ENCODE measurements around the gene PREX1. TPM values are rescaled to one million over a fixed set of nuclear protein-coding genes. Genes with fewer than 3 reads are reported as not detected.

The PREX1 gene
- total RNA-seq, 3 donors from 2014 or later, result 28.8 to 31.4 (median 29.5) TPM

- DNase-seq (no peak), ATAC-seq (no peak)
- no peaks in the 10 kb centered on the region for H3K27me3 Mint-ChIP-seq (ENCODE audit: low read depth)
- H3K36me3 Mint-ChIP-seq (ENCODE audit: insufficient read depth), result peaks cover 36% of the 10 kb centered on the region
- H3K4me3 Mint-ChIP-seq, result no peak overlapping the region
- peaks cover 3% of the 10 kb centered on the region for H3K4me1 Mint-ChIP-seq (ENCODE audit: low read depth)
- no peaks in the 10 kb centered on the region for H3K9me3 Mint-ChIP-seq
These were observed 150.9 kb downstream of the PREX1 start for GRCh38 chr20:48676795-48677460.

GRCh38 chr20:48676125-48676524, 151.7 kb downstream of the PREX1 start:
- ATAC-seq, result no peak
- no peak overlapping the region for H3K4me3 Mint-ChIP-seq
- H3K27me3 Mint-ChIP-seq (ENCODE audit: low read depth), result no peaks in the 10 kb centered on the region
- no peaks in the 10 kb centered on the region for H3K9me3 Mint-ChIP-seq
- no peak for DNase-seq
- peaks cover 43% of the 10 kb centered on the region for H3K36me3 Mint-ChIP-seq (ENCODE audit: insufficient read depth)
- H3K4me1 Mint-ChIP-seq (ENCODE audit: low read depth), result peaks cover 3% of the 10 kb centered on the region

- DNase-seq (no peak), ATAC-seq (no peak)
- Mint-ChIP-seq H3K27me3 (ENCODE audit: low read depth) (no peaks in the 10 kb centered on the region), H3K4me3 (no peak overlapping the region), H3K36me3 (ENCODE audit: insufficient read depth) (peaks cover 48% of the 10 kb centered on the region), H3K9me3 (no peaks in the 10 kb centered on the region), H3K4me1 (ENCODE audit: low read depth) (peaks cover 3% of the 10 kb centered on the region)
These were observed 153.3 kb downstream of the PREX1 start for GRCh38 chr20:48674461-48674860.

DNA sequence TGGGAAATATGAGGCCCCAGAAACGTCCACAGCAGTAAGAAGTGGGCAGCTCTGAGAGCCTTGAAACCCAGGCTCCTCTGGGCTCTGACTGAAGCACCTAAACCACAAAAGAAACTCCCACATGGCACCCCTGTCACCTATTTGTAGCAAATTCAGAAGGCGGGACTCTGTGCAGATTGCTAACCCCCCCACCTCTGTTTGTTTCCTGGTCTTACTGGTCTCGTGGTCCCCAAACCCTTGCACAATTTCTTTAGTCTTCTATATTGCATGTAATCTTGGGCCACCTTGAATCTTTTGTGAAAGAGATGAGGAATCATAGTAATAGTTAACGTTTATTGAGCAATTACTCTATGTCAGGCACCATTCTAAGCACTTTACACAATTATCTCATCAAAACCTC, 154.3 kb downstream of the PREX1 start:
- ATAC-seq, result peak in 1 of 2 donors; percentile 27
- H3K36me3 Mint-ChIP-seq (ENCODE audit: insufficient read depth), result peaks cover 39% of the 10 kb centered on the region

DNA sequence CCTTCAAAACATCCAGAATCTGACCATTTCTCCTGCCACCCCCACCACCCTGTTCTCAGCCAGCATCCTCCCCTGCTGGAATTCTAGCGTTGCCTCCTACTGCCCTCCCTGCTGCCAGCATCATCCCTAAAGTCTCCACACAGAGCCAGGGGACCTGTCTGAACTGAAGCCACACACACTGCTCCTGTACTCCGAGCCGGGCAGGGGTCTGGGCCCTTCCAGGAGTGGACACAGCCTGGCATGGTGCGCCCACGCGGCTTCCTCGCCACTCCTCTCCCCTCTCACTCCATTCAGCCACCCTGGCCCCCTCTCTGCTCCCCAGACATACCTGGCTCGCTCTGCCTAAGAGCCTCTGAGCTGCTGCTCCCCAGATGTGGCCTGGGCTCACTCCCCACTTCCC, 155.5 kb downstream of the PREX1 start:
- Mint-ChIP-seq H3K36me3 (ENCODE audit: insufficient read depth) (peaks cover 39% of the 10 kb centered on the region), H3K4me3 (no peak overlapping the region), H3K27me3 (ENCODE audit: low read depth) (no peaks in the 10 kb centered on the region), H3K4me1 (ENCODE audit: low read depth) (peaks cover 3% of the 10 kb centered on the region), H3K9me3 (no peaks in the 10 kb centered on the region)
- no peak for ATAC-seq
- DNase-seq, result no peak

More for the DNA sequence above, 154.3 kb downstream of the PREX1 start:
- DNase-seq, result no peak
- H3K27me3 Mint-ChIP-seq (ENCODE audit: low read depth), result no peaks in the 10 kb centered on the region
- H3K9me3 Mint-ChIP-seq, result no peaks in the 10 kb centered on the region
- H3K4me3 Mint-ChIP-seq, result no peak overlapping the region
- peaks cover 3% of the 10 kb centered on the region for H3K4me1 Mint-ChIP-seq (ENCODE audit: low read depth)

- no peak for ATAC-seq
- Mint-ChIP-seq H3K36me3 (ENCODE audit: insufficient read depth) (peaks cover 39% of the 10 kb centered on the region), H3K9me3 (no peaks in the 10 kb centered on the region), H3K4me3 (no peak overlapping the region), H3K4me1 (ENCODE audit: low read depth) (peaks cover 3% of the 10 kb centered on the region), H3K27me3 (ENCODE audit: low read depth) (no peaks in the 10 kb centered on the region)
- no peak for DNase-seq
These were observed 156.7 kb downstream of the PREX1 start for GRCh38 chr20:48671141-48671540.

GRCh38 chr20:48669946-48670605, 157.7 kb downstream of the PREX1 start:
- peaks cover 3% of the 10 kb centered on the region for H3K4me1 Mint-ChIP-seq (ENCODE audit: low read depth)
- no peak overlapping the region for H3K4me3 Mint-ChIP-seq
- H3K36me3 Mint-ChIP-seq (ENCODE audit: insufficient read depth), result peaks cover 31% of the 10 kb centered on the region
- no peak for ATAC-seq
- no peaks in the 10 kb centered on the region for H3K9me3 Mint-ChIP-seq
- DNase-seq, result no peak
- H3K27me3 Mint-ChIP-seq (ENCODE audit: low read depth), result no peaks in the 10 kb centered on the region

DNA sequence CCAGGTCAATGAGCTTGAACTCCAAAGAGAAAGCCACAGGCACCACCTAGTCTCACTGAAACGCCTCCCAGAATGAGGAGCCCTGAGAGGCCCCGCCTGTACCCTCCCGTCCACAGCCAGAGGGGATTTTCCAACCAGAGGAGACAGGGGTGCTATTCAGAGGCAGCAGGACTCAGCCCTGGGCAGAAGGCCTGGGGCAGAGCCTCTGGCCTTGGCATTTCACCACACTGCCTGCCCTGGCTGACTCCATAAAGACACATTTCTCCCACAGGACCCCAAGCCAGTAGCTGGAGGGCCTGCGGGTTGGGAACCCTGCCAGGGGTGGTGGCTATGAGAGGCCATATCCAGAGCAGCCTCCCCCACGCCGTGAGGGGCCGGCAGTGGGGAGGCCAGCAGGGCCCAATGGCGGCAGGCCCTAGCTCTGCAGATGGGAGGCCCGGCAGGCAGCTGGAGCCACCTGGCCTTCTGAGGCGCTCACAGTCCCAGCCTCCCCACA, 159.3 kb downstream of the PREX1 start:
- Mint-ChIP-seq H3K36me3 (ENCODE audit: insufficient read depth) (peaks cover 29% of the 10 kb centered on the region), H3K27me3 (ENCODE audit: low read depth) (no peaks in the 10 kb centered on the region), H3K4me1 (ENCODE audit: low read depth) (peaks cover 3% of the 10 kb centered on the region), H3K9me3 (no peaks in the 10 kb centered on the region), H3K4me3 (no peak overlapping the region)
- no peak for DNase-seq
- no peak for ATAC-seq

- DNase-seq (no peak), ATAC-seq (no peak)
- H3K27me3 Mint-ChIP-seq (ENCODE audit: low read depth), result no peaks in the 10 kb centered on the region
- H3K4me3 Mint-ChIP-seq, result no peak overlapping the region
- H3K36me3 Mint-ChIP-seq (ENCODE audit: insufficient read depth), result peaks cover 27% of the 10 kb centered on the region
- H3K4me1 Mint-ChIP-seq (ENCODE audit: low read depth), result no peaks in the 10 kb centered on the region
- no peaks in the 10 kb centered on the region for H3K9me3 Mint-ChIP-seq
These were observed 159.8 kb downstream of the PREX1 start for GRCh38 chr20:48667889-48668413.

DNA sequence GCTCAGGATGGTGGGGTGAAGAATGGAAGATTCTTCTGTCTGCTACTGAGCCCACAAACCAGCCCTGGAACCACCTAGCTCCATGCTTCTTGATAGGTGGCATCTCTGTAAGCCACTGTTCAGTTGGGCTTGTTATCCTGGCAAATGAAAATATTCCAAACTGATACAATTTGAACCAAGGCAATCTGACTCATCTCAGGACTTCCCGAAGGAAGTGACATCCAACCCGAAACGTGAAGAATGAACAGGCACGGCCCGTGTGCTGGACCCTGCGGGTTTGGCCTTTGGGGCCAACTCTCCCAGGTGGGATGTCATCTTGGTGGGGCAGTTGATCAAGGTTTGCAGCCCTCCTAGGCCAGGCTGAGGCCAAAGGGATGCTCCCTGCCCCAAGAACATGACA, 160.3 kb downstream of the PREX1 start:
- H3K36me3 Mint-ChIP-seq (ENCODE audit: insufficient read depth), result peaks cover 29% of the 10 kb centered on the region
- ATAC-seq, result no peak
- no peaks in the 10 kb centered on the region for H3K9me3 Mint-ChIP-seq
- no peak overlapping the region for H3K4me3 Mint-ChIP-seq
- H3K4me1 Mint-ChIP-seq (ENCODE audit: low read depth), result no peaks in the 10 kb centered on the region
- H3K27me3 Mint-ChIP-seq (ENCODE audit: low read depth), result no peaks in the 10 kb centered on the region
- DNase-seq, result no peak

DNA sequence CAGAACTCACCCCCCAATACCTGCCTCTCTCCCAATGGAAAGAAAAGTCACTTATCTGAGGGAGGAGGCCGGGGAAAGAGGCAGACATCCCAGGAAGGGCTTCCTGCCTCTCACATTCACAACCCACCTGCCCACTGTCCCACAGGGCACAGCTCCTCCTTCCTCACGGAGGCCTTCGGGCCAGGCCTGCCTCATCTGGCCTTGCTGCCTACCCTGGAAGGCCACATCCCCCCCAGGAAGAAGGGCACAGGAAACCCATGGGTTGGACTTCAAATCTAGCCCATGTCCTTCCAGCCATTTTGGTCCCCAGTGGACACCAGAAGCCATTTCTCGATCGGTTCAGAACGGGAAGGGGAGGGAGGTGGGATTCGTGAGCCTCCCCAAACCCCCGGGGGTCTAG, 162.0 kb downstream of the PREX1 start:
- peaks cover 18% of the 10 kb centered on the region for H3K36me3 Mint-ChIP-seq (ENCODE audit: insufficient read depth)

DNA sequence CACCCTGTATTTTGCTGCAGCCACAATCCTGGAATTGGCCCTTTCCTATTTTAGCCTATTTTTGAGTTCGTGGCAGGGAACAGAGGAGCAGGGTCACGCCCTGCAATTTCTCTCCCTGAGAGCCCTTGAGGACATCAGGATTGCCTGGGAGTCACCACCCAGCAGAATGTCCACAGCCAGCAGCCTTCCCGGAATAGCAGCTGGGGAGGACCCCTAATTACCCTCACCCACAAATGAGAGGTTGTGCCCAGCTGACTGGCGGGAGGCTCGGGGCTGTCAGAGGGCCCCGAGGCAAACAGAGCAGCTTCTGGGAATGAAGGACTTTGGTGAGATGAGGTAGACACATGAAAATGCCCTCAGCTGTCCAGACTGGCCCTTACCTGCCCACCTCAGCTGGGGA, 165.1 kb downstream of the PREX1 start:
- Mint-ChIP-seq H3K27me3 (ENCODE audit: low read depth) (no peaks in the 10 kb centered on the region), H3K4me1 (ENCODE audit: low read depth) (no peaks in the 10 kb centered on the region), H3K9me3 (no peaks in the 10 kb centered on the region), H3K4me3 (no peak overlapping the region), H3K36me3 (ENCODE audit: insufficient read depth) (peaks cover 36% of the 10 kb centered on the region)
- ATAC-seq (no peak), DNase-seq (no peak)

More for the DNA sequence above, 162.0 kb downstream of the PREX1 start:
- Mint-ChIP-seq H3K27me3 (ENCODE audit: low read depth) (no peaks in the 10 kb centered on the region), H3K4me3 (no peak overlapping the region), H3K9me3 (no peaks in the 10 kb centered on the region), H3K4me1 (ENCODE audit: low read depth) (no peaks in the 10 kb centered on the region)
- no peak for DNase-seq
- ATAC-seq, result no peak

DNA sequence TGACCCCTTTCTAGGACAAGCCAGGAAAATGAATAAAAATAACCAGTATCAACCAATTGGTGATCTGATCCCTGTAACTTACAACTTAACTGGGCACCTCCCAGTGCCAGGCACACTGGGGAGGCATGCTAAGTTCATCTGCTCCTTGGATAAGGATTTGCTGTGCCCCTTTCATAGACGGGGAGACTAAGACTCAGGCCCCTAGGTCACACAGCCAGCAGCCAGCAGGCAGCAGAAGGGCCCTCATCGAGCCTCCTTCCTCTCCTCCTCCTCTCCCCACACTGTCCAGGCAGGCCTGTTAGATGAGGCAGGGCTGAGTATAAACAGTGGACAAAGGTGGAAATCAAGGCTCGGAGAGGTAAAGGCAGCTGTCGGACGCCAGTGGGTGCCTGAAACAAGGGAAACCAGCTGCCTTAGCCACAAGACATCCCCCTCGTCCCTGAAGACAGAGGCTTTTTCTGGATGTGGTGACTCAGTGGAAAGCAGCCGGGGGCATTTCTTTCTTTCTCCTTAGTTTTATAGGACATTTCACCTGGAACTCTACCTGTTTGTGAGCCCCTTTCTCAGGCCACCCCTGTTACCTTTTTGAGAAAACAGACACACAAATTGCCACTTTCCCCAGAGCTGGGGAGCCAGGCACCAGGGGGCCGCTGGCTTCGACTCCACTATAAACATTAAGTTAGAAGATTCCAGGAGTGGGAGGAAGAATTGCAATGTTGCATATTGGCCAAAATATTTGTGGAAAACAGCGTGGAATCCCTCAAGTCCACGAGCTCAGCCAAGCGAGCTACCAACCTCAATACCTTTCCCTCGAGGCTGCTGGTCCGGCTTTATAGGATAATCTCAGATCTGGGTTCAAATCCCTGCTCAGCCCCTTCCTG, 166.0 kb downstream of the PREX1 start:
- Mint-ChIP-seq H3K9me3 (no peaks in the 10 kb centered on the region), H3K4me1 (ENCODE audit: low read depth) (no peaks in the 10 kb centered on the region), H3K36me3 (ENCODE audit: insufficient read depth) (peaks cover 39% of the 10 kb centered on the region), H3K27me3 (ENCODE audit: low read depth) (no peaks in the 10 kb centered on the region), H3K4me3 (no peak overlapping the region)
- ATAC-seq (no peak), DNase-seq (no peak)

- Mint-ChIP-seq H3K4me1 (ENCODE audit: low read depth) (no peaks in the 10 kb centered on the region), H3K4me3 (no peak overlapping the region), H3K36me3 (ENCODE audit: insufficient read depth) (peaks cover 48% of the 10 kb centered on the region), H3K27me3 (ENCODE audit: low read depth) (no peaks in the 10 kb centered on the region), H3K9me3 (no peaks in the 10 kb centered on the region)
- DNase-seq (no peak), ATAC-seq (no peak)
These were observed 167.0 kb downstream of the PREX1 start for GRCh38 chr20:48660788-48661187.

Data from activated T-cell treated with anti-CD3 and anti-CD28 coated beads, Interleukin-2, amount 50 U/mL, for 4 hours (primary cell).